HG03575 (cell line): ENCODE results near the gene PSPN.
"Not testable (repeated sequence)": the region's sequence is repeated elsewhere in the genome, so short reads cannot be mapped to it uniquely, and the experiment has no call there.

ENCODE experiments used
- ATAC-seq: cut with Tn5 transposase; IDR thresholded peaks from one replicate; pipeline ENCODE4 v1.9.1; 2021; ENCODE audit not compliant: unreplicated experiment, insufficient number of reproducible peaks, low FRiP score; ENCODE audit errors: extremely low read depth

PSPN gene

GRCh38 chr19:6409346-6409745 lies 33.6 kb upstream of the PSPN start:
- ATAC-seq, result no peak

GRCh38 chr19:6406401-6406800 lies 30.7 kb upstream of the PSPN start:
- ATAC-seq, result no peak

- ATAC-seq, result no peak
These were observed 27.3 kb upstream of the PSPN start for GRCh38 chr19:6402837-6403608.

- no peak for ATAC-seq
These were observed 26.3 kb upstream of the PSPN start for GRCh38 chr19:6402058-6402457.

- ATAC-seq, result not testable (repeated sequence)
These were observed 24.6 kb upstream of the PSPN start for GRCh38 chr19:6400062-6400944.

GRCh38 chr19:6396305-6396704 lies 20.6 kb upstream of the PSPN start:
- ATAC-seq, result no peak

- no peak for ATAC-seq
These were observed 19.1 kb upstream of the PSPN start for GRCh38 chr19:6394831-6395230.

GRCh38 chr19:6393983-6394412 lies 18.3 kb upstream of the PSPN start:
- no peak for ATAC-seq

- ATAC-seq, result no peak
These were observed 17.6 kb upstream of the PSPN start, which contains the start of gene GTF2F1 for GRCh38 chr19:6393074-6393982. Gene GTF2F1, minus strand, starts transcription at chr19:6393164. Its CDS starts 169 bp downstream, at chr19:6392995.

- ATAC-seq, result no peak
These were observed 16.7 kb upstream of the PSPN start for GRCh38 chr19:6392221-6393073.

- ATAC-seq, result no peak
These were observed 11.6 kb upstream of the PSPN start for GRCh38 chr19:6387372-6387771.

- no peak for ATAC-seq
These were observed 8.6 kb upstream of the PSPN start for GRCh38 chr19:6384381-6384780.

- ATAC-seq, result no peak
These were observed 7.5 kb upstream of the PSPN start for GRCh38 chr19:6383188-6383587.

- ATAC-seq, result no peak
These were observed 5.5 kb upstream of the PSPN start for GRCh38 chr19:6381030-6381750.

- no peak for ATAC-seq
These were observed 4.0 kb upstream of the PSPN start for GRCh38 chr19:6379744-6380143.

GRCh38 chr19:6378486-6378885 lies 2.8 kb upstream of the PSPN start:
- ATAC-seq, result no peak

GRCh38 chr19:6378041-6378440 lies 2.3 kb upstream of the PSPN start:
- no peak for ATAC-seq
